GM19468 (cell line): ENCODE measurements around the gene MAP3K10.

ENCODE experiments used
- ATAC-seq: cut with Tn5 transposase; IDR thresholded peaks from one replicate; pipeline ENCODE4 v1.9.1; 2021; ENCODE audit warnings: mild to moderate bottlenecking, moderate library complexity, moderate number of reproducible peaks; ENCODE audit not compliant: unreplicated experiment; ENCODE audit errors: extremely low read depth

Gene MAP3K10

DNA sequence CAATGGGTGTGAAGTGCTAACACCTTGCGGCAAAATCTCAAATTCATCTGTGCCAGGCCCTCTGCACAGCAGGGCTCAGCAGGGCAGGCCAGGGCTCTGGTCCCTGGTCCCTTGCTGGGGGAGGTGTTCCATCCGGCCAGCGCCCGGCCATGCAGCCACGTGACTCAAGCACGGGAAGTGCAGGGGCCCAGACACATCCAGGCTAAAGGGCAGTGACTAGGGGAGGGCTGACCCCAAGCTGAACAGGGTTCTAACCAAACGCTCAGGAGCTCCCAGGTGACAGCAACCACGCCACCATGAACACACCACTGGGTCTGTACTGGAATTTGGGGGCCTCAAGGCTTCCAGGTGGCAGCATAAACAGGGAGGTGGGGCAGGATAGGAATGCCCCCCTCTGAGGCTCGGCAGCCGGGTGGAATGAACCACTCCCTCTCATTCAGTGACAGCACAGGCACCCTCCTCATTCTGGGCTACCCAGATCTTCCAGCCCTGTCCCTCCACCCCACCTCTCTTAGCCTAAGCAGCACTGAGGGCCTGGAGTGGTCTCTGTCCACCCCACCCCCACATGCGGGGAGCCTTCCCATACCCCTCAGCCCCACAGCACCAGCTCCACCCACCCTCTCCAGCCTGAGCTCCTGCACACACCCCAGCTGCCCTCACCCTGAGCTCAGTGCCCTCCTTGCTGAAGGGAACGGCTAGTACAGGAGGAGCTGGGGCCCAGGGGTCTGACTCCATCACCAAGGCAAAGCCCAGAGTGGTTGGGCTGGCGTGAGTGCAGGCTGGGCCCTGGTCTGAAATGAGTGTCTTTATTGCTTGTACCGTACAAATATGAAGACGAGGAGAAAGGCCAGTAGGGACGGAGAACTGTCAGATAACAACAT is 40.6 kb downstream of the MAP3K10 start:
- no peak for ATAC-seq

GRCh38 chr19:40232479-40232878 is 41.3 kb downstream of the MAP3K10 start:
- ATAC-seq = no peak

- no peak for ATAC-seq
These were observed 42.0 kb downstream of the MAP3K10 start for GRCh38 chr19:40232949-40233810.

- no peak for ATAC-seq
These were observed 42.7 kb downstream of the MAP3K10 start for GRCh38 chr19:40233811-40234389.

DNA sequence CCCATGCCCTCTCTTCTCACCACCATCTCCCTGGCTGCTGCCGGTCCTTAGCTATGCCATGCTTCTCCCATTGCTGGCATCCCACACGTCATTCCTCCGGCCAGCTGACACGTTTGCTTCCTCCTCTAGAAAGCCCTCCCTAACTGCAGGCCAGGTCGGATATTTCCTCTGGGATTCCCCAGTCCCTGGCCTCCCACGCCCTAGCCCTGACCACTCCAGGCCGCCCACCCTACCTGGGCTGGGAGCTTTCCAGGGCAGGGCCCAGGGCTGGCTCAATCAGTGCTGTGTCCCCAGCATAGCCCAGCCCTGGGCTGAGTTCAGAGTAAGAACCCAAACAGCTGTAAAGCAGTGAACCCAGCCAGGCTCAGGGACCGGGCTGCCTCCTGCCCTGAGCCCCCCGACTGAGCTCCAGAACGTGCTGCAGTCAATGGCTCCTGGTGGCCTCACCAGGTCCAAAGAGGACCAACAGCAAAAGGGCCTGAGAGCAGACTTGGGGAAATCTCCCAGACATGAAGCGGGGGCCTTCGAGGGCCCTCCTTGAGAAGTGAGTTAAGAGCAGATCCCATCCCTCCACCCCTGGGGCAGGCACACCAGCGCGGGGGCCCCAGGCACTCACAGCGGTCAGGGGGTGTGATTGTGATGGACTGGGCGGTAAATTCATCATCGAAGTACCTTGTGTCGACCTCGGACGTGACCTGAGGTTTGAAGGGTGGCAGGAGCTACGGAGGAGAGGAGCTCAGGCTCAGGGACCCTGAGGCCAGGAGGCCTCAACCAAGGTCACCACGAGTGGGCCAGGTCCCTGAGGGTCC is 43.4 kb downstream of the MAP3K10 start:
- ATAC-seq = no peak

GRCh38 chr19:40235238-40236025 is 44.2 kb downstream of the MAP3K10 start:
- no peak for ATAC-seq

- no peak for ATAC-seq
These were observed 44.8 kb downstream of the MAP3K10 start for GRCh38 chr19:40236026-40236355.

GRCh38 chr19:40236366-40236765 is 45.1 kb downstream of the MAP3K10 start:
- no peak for ATAC-seq

- ATAC-seq = no peak
These were observed 46.6 kb downstream of the MAP3K10 start for GRCh38 chr19:40237791-40238190.

GRCh38 chr19:40238775-40239174 is 47.5 kb downstream of the MAP3K10 start:
- no peak for ATAC-seq

- no peak for ATAC-seq
These were observed 48.4 kb downstream of the MAP3K10 start for GRCh38 chr19:40239415-40240226.

- ATAC-seq = no peak
These were observed 49.1 kb downstream of the MAP3K10 start for GRCh38 chr19:40240332-40240731.

GRCh38 chr19:40241125-40241808 is 50.0 kb downstream of the MAP3K10 start:
- no peak for ATAC-seq

DNA sequence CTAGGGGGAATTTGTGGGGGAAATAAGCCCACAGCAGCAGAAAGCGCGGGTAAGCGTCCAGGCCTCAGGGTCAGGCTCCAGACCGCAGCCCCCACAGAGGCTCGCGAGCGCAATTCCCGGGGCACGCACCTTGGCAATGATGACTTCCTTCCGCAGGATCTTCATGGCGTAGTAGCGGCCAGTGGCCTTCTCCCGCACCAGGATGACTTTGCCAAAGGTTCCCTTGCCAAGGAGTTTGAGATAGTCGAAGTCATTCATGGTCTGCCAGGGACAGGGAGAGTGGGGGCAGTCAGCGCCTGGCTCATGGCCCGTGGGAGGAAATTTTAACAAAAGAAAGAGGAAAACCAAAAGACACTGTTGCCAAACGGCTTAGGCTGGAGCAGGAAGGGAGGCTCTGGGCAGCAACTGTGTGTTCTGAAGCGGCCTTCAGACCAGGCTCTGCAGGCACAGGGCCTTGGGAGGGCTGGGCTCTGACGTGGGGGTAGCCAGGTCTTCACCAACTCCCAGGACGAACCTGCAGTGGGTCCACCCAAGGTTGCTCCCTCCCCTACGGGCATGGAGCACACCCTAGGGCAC is 50.7 kb downstream of the MAP3K10 start:
- ATAC-seq = no peak

GRCh38 chr19:40242480-40242879 is 51.3 kb downstream of the MAP3K10 start:
- ATAC-seq = no peak

DNA sequence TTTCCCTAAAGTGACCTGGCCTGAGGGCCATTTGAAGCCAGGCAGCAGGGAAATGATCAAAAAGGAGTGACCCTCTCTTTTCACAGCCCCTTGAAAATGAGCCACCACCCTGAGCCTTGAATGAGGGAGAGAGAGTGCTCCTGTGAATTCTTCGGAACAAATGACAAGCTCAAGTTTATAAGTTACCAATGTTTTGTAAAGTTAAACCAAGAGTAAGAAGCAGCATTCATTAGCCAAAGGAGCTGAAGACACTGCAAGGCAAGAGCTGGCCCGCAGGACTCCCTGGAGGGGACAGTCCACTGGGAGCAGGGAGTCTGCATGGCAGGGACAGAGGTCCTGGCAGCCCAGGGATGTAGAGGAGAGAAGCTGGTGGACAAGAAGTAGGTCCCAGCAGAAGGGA is 52.0 kb downstream of the MAP3K10 start:
- no peak for ATAC-seq

- no peak for ATAC-seq
These were observed 53.5 kb downstream of the MAP3K10 start for GRCh38 chr19:40244579-40245317.
